NCI-H128 (cell line): Measurements from ENCODE around the gene SLC29A3.

ENCODE experiments used
- DNase-seq: peaks from one replicate; lab custom pipeline; 2025; ENCODE audit not compliant: unreplicated experiment; lab: John Stamatoyannopoulos, UW

SLC29A3 gene

DNA sequence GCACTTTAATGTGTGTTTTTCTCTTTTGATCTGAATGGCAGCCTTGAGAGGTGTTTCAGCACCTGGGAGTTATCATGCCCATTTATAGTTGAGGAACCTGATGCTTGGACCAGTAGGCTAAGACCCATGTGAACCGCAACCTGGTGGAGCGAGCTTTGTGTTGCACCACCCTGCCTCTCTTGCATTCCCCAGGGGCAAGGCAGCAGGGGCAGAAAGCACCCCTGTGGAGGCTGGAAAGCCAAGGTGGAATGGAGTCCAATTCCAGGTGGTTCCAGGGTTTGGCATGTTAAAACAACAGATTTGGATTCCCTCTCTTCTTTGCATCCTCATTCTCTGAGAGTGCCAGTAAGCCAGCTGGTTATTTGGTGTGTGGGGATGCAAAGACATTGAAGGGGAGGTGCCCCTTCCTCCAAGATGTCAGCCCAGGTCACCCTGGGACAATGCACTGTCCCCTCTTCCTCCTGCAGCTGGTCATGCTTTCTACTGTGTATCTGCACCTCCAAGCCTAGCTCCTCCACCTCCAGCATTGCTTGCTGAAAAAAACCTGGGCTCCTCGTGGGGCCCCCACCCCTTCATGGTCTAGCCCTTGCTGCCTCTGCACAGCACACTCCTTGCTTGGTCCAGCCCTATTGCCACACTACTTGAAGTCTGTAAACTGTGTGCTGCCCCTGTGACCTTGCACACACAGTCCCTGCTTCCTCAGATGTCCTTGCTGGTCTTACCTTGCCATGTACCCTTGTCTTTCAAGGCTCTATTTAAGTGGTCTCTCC is 72.0 kb downstream of the SLC29A3 start:
- no peak for DNase-seq

DNA sequence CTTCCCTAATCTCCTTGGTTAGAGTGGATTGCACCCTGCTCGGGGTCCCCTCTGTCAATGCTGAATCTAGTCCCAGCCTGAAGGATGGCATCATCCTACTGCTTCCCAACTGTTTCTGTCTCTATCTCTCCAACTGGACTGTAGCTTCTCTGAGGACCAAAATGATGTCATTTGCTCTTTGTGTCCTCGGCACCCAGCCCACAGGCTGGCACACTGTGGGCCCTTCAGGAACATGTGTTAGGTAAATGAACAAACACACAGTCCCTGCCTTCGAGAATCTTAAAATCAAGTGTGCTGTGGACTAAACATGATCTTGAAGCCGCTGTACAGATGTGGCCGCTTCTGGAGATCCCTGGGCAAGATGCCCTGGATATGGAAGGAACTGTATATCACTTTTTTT is 72.6 kb downstream of the SLC29A3 start:
- DNase-seq = no peak

DNA sequence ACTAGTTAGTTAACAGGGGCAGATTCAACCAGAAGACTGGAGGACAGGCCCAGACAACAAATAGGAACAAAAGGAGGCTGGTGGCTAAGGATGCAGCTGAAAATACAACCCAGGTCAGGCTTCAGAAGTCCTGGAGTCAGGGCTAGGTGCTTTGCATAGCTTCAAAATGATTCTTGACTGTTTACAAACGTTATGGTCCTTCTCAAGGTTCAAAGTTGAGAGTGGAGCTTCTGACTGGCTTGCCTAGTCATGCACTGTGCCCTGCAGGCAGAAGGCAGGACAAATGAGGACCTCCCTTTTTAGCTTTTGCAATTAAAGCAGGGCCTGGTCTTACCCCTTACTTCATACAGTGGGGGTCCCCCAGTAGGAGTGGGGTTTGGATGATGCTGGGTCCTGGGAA is 73.2 kb downstream of the SLC29A3 start:
- DNase-seq = no peak

DNA sequence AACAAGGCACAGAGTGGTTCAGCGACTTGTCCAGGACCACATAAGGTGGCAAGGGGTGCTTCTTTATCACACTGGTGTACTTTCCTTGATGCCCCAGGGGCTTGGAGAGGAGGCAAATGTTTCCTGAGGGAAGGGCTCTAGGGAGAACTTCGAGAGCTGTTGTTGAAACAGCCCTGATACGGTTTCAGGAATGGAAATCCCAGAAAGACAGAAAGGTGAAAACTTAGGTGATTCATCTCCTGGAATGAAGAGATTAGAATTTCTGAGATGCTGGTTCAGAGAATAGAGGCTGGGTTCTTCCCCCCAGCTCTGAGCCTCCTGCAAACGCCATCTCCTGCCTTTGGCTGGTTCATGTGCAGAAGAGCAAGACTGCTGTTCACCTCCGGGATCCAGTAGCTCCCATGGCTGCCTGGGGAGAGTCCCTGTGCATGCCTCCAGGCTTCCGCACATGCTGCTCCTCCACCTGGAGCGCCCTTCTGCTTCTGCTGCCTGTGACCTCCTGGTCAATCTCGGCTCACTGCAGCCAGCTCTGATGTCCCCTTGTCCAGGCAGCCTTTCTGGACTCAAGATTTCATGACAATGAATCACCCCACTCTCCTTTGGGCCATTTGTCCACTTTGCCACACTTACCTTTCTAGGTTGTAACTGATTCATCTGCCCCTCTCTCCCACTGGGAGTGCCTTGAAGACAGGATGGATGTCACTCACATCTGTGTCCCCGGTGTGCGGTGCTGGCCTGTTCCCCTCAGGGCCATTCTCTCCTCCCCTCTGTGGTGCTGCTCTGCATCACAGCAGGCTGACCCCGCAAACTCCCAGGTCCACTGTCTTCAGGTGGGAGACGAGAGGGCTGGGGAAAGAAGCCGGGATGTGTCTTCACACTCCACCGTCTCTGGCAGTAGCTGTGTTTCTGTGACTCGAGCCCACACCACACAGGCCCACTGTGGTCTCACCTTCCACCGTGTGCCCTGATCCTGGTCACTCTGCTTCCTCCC is 74.0 kb downstream of the SLC29A3 start:
- DNase-seq = no peak

DNA sequence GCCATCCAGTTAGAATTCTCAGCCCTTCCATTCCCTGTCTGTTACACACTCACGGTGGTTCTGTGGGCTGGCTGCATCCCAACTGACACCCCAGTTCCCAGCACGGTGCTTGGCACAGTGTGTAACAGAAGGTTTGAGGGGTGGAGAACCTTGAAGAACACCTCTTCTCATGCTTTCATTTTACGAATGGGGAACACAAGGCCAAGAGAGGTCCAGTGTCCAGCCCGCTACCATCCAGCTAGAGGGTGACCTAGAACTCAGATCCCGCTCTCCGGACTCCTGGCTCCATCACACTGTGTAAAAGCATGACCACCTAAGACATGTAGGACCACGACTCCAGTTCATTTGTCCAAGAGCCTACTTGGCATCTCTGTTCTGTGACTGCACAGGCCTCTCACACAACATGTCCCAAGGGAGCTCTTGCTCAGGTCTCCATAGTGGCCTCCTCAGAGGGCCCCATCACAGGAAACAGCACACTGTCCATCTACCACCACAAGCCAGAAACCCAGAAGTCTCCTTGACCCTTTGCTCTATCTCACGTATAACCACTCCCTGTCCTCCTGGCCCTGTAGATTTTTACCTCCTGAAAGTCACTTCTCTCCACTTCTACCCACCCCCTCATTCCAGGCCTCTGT is 74.9 kb downstream of the SLC29A3 start:
- no peak for DNase-seq

DNA sequence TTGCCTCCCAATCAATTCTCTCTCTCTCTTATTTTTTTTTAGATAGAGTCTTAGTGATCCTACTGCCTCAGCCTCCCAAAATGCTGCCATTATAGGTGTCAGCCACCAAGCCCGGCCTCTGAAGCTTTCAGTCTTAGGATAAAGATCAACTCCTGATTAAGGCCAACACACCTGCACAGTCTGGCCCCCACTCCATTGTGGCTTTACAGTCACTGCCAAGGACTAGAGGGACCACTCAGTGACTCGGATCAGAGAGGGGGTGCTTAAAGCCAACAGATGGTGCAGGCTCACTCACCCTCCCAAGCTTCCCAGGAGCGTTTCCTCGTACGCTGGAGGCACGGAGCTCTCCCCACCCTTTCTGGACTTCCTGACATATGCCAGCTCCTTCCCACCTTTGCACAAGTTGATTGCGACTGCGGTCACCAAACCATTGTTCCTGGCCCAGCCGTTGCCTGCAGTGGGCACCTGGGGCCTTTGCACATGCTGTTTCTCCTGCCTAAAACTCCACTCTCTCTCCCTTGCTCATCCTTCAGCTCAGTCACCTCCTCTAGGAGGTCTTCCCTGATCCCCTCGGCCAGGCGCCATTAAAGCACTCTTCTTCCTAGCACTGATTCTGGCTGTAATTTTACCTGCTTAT is 76.0 kb downstream of the SLC29A3 start:
- no peak for DNase-seq

DNA sequence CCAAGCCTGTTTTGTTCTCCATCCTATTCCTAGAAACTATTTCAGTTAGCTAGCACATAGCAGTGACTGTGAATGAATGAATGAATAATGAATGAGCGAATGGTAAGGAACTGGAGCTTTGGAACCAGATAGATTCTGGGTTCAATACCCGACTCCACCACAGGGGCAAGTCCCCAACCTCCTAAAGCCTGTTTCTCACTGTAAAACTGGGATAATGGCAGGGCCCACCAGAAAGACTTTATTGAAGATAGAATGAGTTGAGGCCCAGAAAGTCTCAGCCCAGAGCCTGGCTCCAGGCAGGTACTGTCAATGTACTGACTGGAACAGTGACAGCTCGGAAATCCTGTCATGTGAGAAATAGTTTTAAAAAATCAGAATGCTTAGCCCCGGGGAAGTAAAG is 76.6 kb downstream of the SLC29A3 start:
- no peak for DNase-seq

DNA sequence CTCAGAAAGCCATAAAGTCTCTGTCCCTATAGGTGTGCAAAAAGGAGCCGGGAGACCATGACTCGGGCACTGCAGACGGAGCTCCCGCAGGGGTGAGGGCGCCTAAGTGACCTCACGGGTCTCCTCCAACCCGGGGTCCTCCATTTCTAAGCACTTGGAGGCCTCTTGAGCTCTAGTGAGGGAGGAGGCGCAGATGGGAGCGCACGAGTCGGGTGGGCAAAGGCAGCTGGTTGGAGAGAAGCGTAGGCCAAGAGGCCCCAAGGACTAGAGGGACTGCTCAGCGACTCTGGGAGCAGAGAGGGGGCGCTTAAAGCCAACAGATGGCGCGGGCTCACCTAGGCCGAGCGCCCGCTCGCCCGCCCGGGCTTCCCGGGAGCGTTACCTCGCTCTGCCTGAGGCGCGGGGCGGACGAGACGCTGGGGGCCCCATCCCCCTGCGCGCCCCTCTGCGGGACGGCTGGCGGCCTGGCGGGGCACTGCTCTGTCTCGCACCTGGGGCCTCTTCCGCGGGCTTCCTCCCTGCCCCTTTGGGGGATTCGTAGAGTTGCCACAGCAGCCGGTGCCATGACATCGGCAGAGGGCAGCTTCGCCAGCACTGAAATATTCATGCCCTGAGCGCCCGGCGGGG is 77.1 kb downstream of the SLC29A3 start:
- peak; percentile 35 for DNase-seq

DNA sequence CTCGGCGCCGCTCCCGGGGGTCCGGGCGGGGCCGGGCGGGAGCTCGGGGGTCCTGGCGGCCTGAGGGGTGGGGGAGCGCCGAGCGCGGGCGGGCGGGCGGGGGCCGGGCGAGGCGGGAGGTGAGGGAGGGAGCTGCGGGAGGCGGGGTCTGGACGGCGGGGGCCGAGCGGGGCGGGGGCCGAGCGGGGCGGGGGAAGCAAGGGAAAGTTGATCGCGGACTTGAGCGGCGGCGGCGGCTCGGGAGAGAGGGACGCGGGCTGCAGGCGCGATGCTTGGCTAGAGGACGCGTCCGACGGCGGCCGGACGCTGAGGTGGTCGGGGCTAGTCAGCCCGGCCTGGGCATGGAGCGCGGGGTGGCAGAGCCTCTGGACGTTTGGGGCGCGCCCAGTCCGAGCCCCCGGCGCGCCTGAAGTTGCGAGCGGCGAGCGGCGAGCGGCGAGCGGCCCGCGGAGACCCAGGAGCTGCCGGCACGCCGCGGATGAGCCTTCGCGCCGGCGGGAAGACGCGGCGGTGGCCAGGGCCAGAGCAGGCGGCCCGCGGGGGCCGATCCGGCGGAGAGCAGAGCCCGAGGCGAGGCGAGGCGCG is 77.7 kb downstream of the SLC29A3 start, which contains the start of gene CDH23:
Gene CDH23, plus strand, starts transcription at position 210 of the 585 bp plus-strand sequence. CDS start 42,912 bp downstream, outside the sequence.
- no peak for DNase-seq

DNA sequence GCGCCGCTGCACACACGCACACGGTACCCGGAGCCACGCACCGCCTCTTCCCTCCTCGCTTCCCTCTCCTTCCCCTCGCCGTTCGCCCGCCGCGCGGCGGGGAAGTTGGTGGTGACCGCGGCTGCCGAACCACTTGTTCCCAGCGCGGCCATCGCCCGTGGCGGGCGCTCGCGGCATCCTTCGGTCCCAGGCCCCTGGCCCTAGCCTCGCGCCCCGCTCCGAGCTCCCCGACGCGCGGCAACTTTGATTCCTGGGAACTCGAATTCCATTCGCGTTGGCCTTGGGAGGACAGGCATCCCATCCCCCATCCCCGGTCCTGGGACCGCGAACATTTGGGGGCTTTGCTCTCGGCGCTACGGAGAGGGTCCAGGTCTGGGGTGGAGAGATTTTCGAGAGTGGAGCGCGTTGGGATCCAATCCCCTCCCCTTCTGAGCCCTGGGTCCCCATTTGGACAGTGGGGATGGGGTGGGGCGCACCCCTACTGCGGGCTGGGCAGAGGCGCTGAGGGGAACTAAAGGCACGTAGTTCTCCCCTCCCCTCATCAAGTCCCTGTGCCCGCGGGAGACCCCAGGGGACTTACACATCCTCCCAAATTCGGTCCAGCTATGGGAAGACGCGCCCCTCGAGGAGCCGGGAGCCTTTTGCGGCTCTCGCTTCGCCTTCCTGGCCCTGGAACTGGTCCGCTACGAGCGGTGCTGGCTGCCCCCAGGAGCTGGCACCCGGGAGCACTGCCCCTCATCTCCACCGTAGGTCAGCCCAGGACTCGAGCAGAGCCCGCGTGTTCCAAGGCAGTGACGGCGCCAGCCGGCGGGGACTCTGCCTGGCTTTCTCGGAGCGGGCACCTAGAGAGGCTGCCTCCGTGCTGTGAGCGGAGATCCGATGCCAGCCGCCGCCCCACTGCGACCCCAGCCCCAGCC is 78.5 kb downstream of the SLC29A3 start:
- no peak for DNase-seq

DNA sequence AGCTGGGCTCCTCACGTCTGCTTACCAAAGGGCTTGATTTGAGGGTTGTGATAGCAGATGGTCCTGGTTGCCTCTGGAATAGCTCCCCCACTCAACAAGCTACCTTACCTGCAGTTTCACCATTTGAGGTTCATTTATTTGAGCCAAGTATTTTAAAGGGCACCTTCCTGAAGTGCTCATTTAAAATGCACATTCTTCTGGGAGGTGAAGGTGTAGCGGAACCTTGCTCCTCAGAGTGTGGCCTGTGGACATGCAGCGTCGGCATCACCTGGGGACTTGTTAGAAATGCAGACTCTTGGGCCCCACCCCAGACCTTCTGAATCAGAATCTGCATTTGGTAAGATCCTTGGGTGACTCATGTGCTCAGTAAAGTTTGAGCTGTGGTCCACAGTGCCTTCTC is 79.9 kb downstream of the SLC29A3 start:
- DNase-seq = no peak

DNA sequence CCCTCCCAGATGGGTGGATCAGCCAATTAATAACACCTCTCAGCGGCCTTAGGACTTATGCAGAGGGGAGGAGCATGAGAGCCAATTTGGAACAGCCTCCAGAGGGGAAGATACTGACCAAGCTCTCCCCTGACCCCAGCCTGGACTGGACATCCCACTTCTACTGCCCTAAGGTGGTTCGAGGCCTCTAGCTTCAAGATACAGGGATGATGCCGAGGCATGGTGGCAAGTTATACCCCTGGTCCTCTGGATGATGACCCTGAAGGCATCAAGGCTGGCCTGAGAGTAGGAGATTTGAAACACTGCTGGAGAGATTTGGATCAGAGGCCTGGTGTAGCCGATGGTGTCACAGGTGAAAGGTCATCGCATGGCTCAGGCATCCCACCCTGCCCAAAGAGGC is 80.9 kb downstream of the SLC29A3 start:
- DNase-seq = no peak

DNA sequence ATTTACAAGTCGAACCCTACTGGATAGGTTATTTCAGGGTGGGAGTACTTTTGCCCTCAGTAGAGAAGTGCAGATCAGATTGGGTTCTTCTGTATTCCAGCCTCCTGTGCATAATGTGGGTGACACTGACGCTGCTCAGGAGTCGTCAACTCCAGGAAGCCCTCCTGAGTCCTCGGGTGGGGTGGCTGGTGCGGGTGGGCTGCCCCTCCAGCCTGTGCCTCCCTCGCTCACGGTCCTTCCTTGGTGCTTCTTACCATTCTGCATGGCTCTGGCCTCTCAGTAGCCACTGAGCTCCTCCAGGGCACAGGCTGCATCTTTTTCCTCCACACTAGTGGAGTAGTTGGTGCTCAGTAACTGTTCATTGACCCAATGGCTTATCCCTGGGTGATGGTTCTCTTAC is 82.0 kb downstream of the SLC29A3 start:
- DNase-seq = no peak

DNA sequence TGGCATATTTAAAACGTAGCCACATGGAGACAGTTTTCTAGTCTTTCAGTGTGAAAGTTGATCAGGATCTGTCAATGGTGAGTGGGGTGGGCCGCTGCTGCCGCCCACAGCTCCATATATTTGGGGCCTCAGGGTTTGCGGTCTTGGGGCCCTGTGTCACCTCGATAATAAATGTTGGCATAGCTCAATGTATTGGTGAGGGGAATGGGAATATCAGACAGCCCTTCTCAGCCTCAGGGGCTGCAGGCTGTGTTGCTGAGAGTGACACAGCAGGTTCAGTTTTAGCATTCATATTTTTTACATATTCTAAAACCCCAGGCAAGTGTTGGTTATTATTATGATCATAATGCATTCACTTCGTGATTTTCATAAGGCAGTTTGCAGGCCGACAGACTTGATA is 82.9 kb downstream of the SLC29A3 start:
- no peak for DNase-seq

DNA sequence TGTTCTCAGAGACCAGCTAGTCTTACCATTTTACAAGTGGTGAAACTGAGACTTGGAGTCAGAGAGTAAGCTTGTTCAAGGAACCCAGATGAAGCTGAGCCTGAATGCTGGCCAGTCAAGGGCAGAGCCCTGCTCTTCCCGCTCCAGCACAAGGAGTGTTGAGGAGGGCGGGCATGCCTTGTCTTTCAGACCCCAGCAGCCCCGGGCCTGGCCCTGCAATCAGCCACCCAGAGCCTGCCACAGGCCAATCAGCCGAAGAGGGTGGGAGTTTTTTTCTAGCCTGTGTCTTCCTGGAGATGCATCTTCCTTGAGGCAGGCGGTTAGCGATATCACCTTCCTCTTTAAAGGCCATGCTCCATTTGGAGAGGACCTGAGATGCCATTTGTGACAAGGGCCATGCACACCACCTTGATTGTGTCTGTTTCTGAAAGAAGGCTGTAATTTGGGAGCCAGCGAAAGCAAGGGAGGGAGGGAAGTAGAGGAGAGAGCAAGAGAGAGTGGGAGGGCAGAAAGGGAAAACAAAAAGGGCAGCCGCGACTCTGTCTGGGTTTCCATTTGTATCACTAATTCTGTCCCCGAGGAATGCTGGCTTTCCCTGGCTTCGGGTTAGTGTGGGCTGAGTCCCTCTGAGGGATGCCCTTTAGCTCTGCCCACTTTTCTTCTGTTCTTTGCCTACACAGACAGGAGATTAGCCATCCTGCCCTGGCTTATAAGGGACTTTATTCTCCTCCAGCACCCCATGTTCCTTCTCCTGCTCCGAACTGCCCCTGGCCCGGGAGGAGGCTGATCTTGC is 85.6 kb downstream of the SLC29A3 start:
- no peak for DNase-seq

DNA sequence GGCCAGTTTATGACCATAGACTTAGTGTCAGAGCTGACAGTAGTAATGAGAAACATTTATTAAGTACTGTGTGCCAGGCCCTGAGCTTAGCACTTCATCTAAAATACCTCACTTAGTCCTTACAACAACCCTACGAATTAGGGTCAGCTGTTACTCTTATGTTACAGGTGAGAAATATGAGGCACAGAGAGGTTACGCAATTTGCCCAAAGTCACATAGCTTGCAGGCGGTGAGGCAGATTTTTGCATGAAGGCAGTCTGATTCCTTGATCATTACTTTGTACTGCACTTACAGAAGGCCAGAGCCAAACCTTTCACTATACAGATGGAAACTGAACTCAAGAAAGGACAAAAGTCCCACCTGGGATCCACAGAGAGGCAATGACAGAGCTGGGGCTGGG is 87.8 kb downstream of the SLC29A3 start:
- no peak for DNase-seq

DNA sequence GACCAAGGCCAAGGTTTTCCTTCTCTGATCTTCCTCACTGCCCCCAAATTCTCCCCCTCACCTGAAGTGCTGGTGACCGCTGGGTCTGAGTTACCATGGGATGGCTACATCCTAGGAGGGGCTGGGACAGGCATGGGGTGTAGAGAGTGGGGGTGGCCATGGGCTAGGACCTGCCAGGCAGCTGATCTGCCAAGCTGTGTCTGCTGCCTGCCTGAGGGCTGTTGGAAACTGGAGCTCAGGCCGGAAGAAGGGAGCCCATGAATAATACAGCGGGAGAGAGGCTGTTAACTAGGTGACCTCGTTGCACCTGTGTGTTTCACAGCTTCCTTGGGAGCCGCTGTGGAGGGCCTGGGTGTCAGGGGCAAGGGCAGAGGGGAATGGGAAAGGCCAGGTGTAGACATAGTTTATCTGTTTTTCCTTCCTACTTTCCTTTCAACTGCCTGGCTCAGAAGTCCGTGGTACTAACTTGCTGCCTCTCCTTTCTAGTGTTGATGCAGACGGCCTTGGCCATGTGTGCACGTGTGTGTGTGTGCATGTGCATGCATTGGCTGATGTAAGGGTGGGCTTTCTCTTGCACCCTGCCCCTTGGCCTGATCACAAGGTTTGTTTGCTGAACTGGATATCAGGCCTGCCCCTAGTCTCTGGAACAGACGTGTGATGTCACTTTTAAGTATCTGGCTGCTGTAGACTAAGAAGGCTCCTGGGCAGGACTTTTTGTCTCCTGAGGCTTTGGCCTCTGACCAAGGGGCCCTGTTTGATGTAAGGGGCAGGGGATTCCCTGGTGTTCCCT is 89.6 kb downstream of the SLC29A3 start:
- no peak for DNase-seq
